Ascending aorta (tissue), 2 donors: ENCODE data around the gene DIP2C. TPM values are rescaled to one million over a fixed set of nuclear protein-coding genes. Genes with fewer than 3 reads are reported as not detected.

Experiments used
- DNase-seq, 2 donors: peaks; one replicate each; pipeline ENCODE4 v3.0.0-alpha.2; 2019; ENCODE audit warnings: low spot score in 2 of 2
- H3K27ac ChIP-seq, 2 donors: fragments of 200-600 bp; sonication (generic); one replicate each; pipeline ENCODE4 v1.5.1; 2016 to 2017; ENCODE audit warnings: mild to moderate bottlenecking in 1 of 2
- H3K27me3 ChIP-seq: fragments of 200-600 bp; sonication (generic); one replicate; pipeline ENCODE4 v1.5.1; 2017
- H3K36me3 ChIP-seq, 2 donors: fragments of 200-600 bp; sonication (generic); one replicate each; pipeline ENCODE4 v1.5.1; 2016
- H3K4me1 ChIP-seq, 2 donors: fragments of 200-600 bp; sonication (generic); one replicate each; pipeline ENCODE4 v1.5.1; 2016 to 2017; ENCODE audit warnings: mild to moderate bottlenecking in 1 of 2
- H3K4me3 ChIP-seq, 2 donors: fragments of 200-600 bp; sonication (generic); one replicate each; pipeline ENCODE4 v1.5.1; 2016 to 2017; ENCODE audit warnings: mild to moderate bottlenecking in 1 of 2
- H3K9me3 ChIP-seq, 2 donors: fragments of 200-600 bp; sonication (generic); one replicate each; pipeline ENCODE4 v1.5.1; 2016
- intact Hi-C: fragments of 100-400 bp; cut with DNase I; formaldehyde crosslinking; loops from one replicate; pipeline ENCODE4 v1.15.1; 2023
- total RNA-seq: library from RNA; depleted of rRNA; stranded (reverse); fragments of >200 nt; gene quantifications from one replicate; pipeline ENCODE4 v1.1.0, GENCODE V29; 2016
- TF ChIP-seq, protein P1 (sequence below), 3 experiments: fragments of 200-600 bp in 2 of 3; fragments of 450-650 bp in 1 of 3; sonication (generic) in 2 of 3; IDR thresholded peaks; one replicate each; pipeline ENCODE4 v1.5.1; 2016 to 2019; ENCODE audit warnings: antibody characterized with exemption in 3 of 3, mild to moderate bottlenecking in 1 of 3, moderate library complexity in 1 of 3

DIP2C gene
- total RNA-seq, 1 donor from 2014 or later, result 14.7 TPM

DNA sequence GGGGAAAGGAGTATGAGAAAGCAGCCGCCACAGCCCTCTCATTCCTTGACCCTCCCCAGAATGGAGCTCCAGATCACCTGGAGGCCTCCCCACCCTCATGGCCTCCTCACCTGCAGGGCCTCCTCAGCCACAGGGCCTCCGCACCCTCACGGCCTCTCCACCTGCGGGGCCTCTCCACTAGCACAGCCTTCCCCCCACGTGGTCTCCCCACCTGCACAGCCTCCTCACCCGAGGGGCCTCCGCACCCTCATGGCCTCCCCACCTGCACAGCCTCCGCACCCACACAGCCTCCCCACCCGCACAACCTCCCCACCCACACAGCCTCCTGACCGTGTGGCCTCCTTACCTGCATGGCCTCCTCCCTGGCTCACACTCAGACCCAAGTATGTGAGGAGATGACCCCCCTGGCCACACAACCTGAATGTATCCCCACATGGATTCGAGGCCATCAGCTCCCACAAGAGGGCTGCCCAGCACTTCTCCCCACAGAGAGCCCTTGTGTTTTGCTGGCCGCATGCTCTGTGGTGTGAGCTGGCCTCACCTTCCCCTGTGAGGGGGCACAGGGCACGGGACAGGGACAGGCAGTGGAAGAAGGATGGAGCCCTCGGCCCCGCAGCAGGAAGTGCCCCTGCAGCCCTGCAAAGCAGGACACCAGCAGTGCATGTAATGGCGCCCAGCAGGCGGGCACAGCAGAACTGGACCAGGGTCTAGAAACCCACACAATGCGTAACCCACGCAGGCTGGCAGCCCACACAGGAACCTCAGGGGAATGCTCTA is 3.1 kb downstream of the DIP2C start:
- intact Hi-C loops, result loop anchor here (5.0 kb wide), 1 partner anchor 549 kb away; the partner anchor contains the start of gene ZMYND11
- peaks cover 6 to 26% of the 10 kb centered on the region in 2 donors for H3K4me1 ChIP-seq
- TF ChIP-seq, protein P1, sequence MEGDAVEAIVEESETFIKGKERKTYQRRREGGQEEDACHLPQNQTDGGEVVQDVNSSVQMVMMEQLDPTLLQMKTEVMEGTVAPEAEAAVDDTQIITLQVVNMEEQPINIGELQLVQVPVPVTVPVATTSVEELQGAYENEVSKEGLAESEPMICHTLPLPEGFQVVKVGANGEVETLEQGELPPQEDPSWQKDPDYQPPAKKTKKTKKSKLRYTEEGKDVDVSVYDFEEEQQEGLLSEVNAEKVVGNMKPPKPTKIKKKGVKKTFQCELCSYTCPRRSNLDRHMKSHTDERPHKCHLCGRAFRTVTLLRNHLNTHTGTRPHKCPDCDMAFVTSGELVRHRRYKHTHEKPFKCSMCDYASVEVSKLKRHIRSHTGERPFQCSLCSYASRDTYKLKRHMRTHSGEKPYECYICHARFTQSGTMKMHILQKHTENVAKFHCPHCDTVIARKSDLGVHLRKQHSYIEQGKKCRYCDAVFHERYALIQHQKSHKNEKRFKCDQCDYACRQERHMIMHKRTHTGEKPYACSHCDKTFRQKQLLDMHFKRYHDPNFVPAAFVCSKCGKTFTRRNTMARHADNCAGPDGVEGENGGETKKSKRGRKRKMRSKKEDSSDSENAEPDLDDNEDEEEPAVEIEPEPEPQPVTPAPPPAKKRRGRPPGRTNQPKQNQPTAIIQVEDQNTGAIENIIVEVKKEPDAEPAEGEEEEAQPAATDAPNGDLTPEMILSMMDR (IDR thresholded peaks at IDR 0.05), result no peak

DNA sequence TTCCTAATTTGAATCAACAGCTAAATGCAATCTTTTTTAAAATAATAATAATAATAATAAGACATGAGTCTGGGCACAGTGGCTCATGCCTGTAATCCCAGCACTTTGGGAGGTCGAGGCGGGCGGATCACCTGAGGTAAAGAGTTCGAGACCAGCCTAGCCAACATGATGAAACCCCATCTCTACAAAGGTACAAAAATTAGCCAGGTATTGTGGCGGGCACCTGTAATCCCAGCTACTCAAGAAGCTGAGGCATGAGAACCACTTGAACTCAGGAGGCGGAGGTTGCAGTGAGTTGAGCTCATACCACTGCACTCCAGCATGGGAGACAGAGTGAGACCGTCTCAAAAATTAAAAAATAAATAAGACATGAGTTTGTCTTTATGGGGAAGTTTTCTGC is 3.9 kb downstream of the DIP2C start:
- Histone ChIP-seq H3K4me1 (peaks cover 6 to 26% of the 10 kb centered on the region in 2 donors), H3K36me3 (no peaks in the 10 kb centered on the region), H3K4me3 (no peak overlapping the region), H3K27ac (no peak overlapping the region), H3K27me3 (no peaks in the 10 kb centered on the region), H3K9me3 (no peaks in the 10 kb centered on the region)
- no peak for DNase-seq
- intact Hi-C loops, result loop anchor here (5.0 kb wide), 1 partner anchor 548 kb away; the partner anchor contains the start of gene ZMYND11
- TF ChIP-seq, protein P1 (IDR thresholded peaks at IDR 0.05), result no peak

More for the DNA sequence above, 3.1 kb downstream of the DIP2C start:
- no peak for DNase-seq
- no peaks in the 10 kb centered on the region for H3K9me3 ChIP-seq
- no peak overlapping the region for H3K4me3 ChIP-seq
- H3K27me3 ChIP-seq, result no peaks in the 10 kb centered on the region
- H3K36me3 ChIP-seq, result no peaks in the 10 kb centered on the region
- H3K27ac ChIP-seq, result no peak overlapping the region

DNA sequence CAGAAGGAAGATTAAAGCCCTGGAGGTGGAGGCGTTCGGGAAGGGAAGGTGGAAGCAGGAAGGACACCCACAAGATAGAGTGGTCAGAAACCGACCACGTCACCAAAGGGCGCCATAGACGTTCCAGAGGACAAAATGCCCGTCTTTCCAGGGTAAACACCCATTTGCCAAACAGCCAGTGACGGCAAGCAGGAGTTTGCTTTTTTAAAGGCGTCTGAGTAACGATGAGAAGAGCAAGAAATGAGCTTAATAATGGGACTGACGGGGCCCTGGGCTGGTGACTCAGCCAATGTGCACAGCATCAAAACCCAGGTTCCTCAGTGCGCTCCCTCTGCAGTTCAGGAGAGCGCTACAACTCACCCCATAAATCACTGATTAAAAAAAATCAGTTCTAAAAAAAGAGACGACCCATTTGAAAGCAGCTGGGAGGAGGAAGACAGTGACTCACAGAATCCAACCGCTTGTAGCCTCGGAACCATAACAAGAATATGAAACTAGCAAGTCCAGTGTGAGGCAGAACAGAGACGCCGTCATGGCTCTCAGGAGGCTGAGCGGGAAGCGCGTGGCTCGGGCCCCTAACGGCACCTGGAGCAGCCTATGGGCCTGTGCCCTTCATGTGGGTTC is 5.9 kb downstream of the DIP2C start:
- no peaks in the 10 kb centered on the region for H3K9me3 ChIP-seq
- intact Hi-C loops, result loop anchor here (2.0 kb wide), 2 partner anchors 17 to 103 kb away; no protein-coding TSS in a partner anchor
- no peaks in the 10 kb centered on the region for H3K27me3 ChIP-seq
- H3K27ac ChIP-seq, result peak overlapping the region; percentile 72 to 88
- H3K4me3 ChIP-seq, result peak overlapping the region; percentile 48 to 55
- peaks cover 6 to 26% of the 10 kb centered on the region in 2 donors for H3K4me1 ChIP-seq
- no peaks in the 10 kb centered on the region for H3K36me3 ChIP-seq
- DNase-seq, result peak; percentile 27 to 89
- TF ChIP-seq, protein P1 (IDR thresholded peaks at IDR 0.05), result peak in 2 of 3 experiments; percentile 15 to 20

DNA sequence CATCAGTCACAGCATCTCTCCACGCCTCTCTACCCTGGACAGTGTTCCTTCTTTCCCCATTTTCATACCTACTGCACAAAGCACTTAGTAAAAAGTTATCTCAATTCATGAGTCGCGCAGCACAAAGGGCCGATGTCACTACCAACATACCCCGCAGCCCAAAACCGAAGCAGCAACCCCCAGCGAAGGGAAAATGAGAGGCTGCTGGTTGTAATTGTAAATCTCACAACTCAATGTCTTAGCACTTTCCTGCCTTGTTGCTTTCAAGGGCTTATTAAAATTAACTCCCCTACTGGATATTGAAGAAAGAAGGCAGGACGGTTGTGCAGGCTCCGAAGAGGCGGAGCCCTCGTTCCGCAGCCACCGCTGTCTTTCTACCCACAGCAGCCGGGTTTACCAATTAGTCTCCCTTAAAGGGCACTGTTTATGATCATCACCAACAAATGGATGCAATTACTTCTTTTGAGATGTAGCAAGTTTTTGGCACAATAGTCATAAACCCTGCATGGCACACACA is 6.5 kb downstream of the DIP2C start:
- Histone ChIP-seq H3K27ac (peak overlapping the region; percentile 72 to 88), H3K9me3 (no peaks in the 10 kb centered on the region), H3K4me1 (peaks cover 5 to 24% of the 10 kb centered on the region in 2 donors), H3K36me3 (no peaks in the 10 kb centered on the region), H3K4me3 (peak overlapping the region; percentile 33 to 55), H3K27me3 (no peaks in the 10 kb centered on the region)
- TF ChIP-seq, protein P1 (IDR thresholded peaks at IDR 0.05), result no peak
- intact Hi-C loops, result loop anchor here (2.0 kb wide), 2 partner anchors 16 to 102 kb away; no protein-coding TSS in a partner anchor
- DNase-seq, result peak in 1 of 2 donors; percentile 38

DNA sequence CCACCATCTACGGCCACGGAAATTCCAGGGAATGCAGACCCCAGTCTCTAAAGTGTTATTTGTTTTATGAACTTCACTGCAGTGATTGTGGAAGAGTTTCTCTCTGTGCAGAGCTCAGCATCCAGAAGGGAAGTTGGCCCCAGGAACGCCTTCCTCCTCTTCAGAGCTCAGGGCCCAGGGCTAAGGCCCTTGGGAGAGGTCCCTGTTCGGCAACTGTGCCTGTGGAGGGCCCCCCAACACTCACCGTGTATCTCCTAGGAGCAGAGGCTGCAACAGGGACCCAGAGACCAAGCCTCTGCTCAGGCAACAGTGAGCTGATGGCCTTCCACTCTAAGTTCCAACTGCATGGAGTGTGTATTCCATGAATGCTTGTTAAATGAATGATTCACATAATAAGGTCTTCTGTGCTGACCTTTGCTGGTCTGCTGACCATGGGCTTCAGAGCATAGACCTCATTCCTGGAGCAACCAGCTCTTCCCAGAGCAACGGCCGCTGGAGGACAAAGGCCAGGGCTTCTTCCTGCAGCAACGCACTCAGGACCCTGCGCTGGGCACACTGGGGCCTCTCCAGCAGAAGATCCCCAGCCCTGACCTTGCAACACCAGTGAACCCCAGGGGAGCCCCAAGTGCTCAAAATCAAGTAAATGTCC is 7.7 kb downstream of the DIP2C start:
- Histone ChIP-seq H3K4me3 (no peak overlapping the region), H3K27ac (no peak overlapping the region), H3K36me3 (no peaks in the 10 kb centered on the region), H3K4me1 (peaks cover 0 to 22% of the 10 kb centered on the region in 2 donors), H3K27me3 (no peaks in the 10 kb centered on the region), H3K9me3 (no peaks in the 10 kb centered on the region)
- intact Hi-C loops, result loop anchor here (2.0 kb wide), 2 partner anchors 15 to 101 kb away; no protein-coding TSS in a partner anchor
- TF ChIP-seq, protein P1 (IDR thresholded peaks at IDR 0.05), result no peak
- DNase-seq, result peak in 1 of 2 donors; percentile 59
